NCI-H1930 (cell line): ENCODE results near the gene ZNF608.

ENCODE experiments used
- DNase-seq, 2 experiments: peaks; one replicate each; lab custom pipeline; 2025; lab: John Stamatoyannopoulos, UW

ZNF608 gene

DNA sequence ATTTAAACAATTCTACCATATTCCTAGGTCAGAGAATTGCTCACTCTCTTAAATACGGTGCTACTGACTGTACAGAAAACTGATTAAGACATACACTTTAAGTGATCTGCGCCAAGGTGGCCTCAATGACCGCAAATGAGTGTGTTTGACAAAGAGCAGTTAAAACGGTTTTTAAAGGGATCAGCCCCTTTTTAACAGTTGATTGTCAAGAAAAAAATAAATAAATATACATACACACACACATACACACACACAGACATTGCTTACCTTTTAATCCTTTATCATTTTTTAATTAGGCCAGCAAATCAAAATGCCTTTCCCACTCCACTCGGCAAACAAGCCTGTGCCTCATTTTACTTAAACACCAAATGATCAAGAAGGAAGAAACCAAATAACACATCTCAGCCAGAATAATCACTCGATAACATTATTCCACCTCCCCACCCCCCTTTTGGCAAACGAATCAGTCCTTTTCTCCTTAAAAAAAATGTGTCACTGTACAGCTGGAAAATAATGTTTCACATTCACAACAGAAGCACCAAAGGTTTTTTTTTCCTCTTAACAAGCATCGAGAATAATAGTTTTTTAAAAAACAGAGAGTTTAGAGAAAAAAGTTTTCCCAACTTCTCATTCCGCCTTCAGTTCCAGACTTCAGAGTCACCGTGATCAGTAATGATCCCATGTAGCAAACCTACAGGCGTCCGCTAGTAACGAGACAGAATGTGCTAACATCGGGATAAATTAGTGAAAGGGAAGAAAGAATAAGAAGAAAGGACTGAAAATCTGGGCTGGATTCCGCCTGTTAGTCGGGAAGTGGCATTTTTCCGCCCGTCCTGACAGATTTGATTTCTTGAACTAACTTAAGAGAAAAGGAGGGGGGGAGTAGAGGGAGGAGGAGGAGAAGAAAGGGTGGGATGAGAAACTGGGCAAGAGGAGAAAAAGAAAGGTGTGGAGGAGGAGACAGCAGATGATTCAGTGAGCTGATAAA lies at the start of gene ZNF608:
ZNF608 (minus strand) TSS at position 712 of the 988 bp plus-strand sequence. CDS start 1,650 bp downstream, outside the sequence.
- peak; percentile 9 to 24 for DNase-seq

- DNase-seq, result no peak
These were observed 49.4 kb upstream of the ZNF608 start for GRCh38 chr5:124795829-124796228.

- DNase-seq, result peak in 1 of 2 experiments; percentile 18
These were observed 44.7 kb upstream of the ZNF608 start for GRCh38 chr5:124790895-124791732.

DNA sequence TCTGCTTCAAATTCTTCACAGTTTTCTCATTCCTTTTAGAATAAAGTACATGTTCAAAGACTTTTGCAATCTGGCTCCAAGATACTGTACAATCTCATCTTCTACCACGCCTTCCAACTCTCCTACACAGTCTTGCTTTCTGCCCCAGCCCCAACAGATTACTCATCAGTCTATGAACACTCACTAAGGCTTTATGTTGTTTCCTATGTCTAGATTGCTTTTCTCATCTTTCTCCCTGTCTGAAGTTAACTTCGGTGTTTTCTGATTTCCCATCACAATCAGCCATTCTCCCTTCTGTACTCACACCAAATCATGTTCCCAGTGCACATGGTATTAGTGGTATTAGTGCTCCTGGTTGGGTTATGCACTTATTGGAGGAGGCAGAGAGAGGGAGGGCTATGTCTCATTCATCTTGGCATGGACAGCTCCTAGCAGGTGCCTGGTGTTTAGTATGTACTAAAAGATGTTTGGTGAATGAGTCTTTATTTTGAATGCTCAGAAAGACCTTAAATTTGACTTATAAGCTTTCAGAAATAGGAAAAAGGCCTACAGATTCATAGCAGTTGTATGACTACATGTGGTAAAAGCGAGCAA lies 44.0 kb upstream of the ZNF608 start:
- no peak for DNase-seq

DNA sequence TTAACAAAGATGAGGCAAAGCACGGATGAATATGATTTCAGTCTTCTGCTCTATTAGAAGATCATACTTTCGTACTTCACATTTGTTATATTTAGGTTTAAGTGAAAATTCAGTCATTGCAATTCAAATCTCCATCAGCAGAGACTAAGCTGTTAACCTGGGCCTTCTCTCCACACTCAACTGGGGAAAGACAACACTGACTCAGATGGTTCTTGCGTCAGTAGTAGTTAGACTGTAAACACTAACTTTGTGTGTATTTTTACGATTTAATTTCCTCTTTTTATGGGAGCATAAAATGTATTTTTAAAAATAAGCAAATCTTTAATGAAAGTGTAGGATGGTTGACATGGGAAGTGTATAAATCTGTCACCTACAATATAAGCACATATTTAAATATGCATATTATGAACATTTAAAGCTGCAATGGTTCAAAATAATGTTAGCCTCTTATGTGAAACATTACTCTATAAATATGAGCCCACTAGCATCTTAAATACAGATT lies 42.7 kb upstream of the ZNF608 start:
- no peak for DNase-seq

DNA sequence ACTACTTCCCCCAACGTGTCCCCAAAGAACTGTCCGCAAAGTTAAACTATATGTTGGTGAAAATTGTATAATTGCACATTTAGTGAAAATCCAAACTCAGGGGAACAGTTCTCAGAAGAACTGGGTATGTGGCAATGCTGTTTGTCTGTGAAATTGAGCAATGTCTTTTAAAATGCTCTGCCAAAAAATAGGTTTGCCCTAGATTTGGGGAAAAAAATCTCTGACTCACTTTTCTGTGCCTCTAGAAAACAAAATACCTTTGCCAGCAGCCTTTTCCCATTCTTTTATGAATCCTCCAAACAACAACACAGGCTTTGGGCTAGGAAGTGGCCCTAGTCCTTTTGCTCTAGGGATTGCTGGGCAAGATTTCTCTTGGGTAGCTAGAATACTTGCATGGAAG lies 37.4 kb upstream of the ZNF608 start:
- no peak for DNase-seq

- DNase-seq, result no peak
These were observed 36.8 kb upstream of the ZNF608 start for GRCh38 chr5:124783285-124783684.

- no peak for DNase-seq
These were observed 35.8 kb upstream of the ZNF608 start for GRCh38 chr5:124782262-124782661.

DNA sequence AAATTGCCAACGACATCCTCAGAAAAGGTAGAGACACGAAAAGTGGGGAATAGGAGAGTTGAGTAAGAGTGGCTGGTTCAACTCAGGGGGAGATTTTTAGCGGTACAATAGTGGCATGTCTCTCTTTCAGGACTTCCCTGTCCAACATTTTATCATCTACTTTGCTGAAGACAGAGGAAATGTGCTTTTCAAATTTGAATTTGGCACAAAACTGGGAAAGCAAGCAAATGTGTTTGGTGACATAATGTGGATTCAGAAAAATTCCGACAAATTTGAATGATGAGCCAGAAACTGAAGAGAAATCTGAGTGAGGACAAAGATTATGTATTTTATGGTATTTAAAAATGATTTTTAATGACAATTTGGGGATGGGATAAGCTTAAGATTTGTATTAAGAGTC lies 33.6 kb upstream of the ZNF608 start:
- DNase-seq, result no peak

DNA sequence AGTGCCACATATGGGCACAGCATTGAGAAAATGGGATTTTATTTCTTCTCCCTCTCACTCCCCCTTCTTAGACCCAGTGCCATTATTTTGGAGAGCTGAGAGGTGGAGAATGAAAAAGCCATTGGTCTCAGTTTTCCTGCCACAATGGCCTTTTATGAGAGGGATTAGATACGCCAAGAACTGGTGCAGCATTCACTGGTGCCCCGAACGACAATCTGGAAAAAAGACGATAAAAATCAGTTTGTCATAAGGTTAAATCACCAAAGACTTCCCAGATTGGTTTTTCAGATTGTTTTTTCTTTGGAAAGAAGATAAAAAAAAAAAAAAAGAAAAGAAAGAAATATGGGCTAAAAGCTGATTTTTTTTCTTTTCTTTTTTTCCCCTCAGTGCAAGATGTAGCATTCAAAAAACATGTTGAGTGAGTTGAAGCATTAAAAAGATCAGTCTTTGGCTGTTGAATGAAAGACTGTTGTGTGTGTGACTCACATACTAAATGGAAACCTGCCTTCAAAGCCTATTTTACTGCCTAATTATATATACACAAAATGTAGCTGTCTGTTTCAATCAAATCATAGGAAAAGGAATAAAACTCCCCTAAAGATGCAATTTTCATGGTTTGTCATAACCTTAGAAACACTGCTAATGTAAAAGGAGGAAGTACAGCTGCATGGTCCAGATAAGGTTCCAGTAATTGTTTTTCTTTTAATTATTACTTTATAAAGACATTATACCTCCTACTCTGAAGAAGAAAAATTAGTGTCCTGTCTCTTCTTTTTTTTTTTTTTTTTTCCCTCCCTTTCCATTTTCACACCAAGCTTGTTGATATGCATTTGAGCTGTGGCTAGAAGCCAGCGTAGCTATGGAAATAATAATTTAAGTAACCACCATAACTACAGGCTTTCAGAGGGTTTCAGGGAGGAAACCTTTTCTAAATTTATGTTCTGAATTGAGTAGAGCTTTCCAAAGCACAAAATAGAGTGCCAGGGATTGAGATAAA lies 27.2 kb upstream of the ZNF608 start:
- DNase-seq, result peak; percentile 9 to 62

DNA sequence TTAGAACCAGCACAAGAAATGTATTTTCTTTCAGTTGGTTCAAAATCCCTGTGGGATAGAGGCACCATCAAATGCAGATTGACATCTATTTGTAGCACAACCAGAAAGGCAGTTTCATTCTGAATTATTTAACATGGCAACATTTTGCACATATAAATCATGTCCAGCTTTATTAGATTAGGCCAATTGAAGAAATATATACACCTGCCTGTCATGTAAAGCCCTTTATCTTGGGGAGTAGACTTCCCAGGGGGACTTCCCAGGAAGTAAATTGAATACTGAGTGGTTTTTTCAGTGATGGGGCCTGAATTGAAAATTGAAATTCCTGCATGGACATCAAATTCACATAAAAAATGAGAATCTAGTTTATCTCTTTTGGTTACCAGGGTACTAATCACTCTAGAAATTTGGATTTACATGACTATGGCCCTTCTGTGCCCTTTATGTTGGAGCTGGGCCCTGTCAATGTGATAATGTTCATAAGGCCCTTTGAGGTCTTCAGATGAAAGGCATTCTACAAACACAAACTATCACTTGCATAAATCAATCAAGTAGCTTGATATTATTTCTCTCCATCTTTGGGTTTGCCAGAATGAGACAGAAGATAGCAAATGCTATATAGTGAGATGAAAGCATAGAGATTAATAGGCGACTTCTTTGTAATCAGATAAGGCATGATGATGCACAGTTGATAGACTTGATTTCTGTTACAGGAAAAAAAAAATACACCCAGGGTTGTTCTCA lies 26.2 kb upstream of the ZNF608 start:
- peak; percentile 12 to 25 for DNase-seq

DNA sequence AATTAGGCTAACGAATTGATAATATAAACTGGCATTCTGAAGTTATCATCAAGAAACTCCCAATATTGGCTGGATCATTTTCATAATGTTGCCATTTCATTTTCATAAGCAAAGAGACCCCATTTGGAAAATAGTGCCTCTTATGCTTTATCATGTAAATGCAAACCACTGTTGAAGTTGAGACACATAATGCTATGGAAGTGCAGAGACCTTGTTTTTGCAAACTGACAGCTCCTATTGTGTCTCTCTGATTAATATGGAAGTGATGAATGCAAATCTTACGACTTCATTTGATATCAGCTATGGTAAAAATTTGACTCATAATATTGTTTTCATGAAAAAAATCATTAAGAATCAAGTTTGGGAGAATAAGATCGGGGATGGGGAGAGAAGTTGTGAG lies 25.3 kb upstream of the ZNF608 start:
- DNase-seq, result no peak

DNA sequence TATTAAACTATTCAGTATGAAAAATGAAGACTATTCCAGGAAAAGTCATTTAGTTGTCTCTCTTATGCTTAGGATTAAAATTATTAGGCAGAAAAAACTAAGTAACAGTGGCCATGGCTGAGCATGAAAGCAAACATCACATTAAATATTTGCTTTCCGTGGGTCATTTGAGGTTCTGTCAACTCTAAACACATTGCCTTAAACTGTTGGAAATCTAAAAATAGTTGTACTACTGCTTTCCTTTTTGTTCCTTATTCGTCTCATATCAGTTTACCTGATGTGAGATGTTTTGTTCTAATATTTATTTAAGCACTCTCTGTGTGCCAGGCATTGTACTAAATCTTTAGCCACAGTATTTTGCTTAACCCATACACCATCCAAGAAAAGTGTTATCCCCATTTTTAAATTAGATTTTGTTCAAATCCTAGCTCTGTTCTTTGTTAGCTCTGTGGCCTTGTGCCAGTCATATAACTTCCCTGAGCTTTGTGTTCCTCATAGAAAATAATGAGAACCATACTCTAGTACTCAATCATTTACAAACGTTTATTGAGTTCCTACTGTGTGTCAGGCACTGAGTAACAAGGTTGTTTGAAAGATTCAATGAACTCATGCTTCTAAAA lies 18.7 kb upstream of the ZNF608 start:
- DNase-seq, result no peak

- no peak for DNase-seq
These were observed 18.1 kb upstream of the ZNF608 start for GRCh38 chr5:124764585-124764984.

DNA sequence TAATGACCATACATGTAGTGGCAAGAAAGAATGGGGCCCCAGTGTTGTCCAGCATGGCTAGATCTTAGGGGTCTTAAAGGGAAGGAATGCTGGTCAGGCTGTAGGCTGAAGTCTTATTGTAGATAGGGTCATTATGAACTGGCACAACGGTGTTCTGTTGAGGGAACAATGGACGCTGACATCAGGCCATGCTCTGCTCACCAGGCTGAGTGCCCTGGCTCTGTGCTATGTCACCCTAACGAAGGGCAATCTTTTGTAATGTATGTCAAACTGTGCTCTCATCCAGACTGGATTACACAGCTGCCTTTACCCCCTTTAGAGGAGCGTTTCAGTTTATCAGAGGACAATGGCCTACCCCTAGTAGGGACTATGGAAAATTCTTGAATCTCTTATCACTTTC lies 14.6 kb upstream of the ZNF608 start:
- peak in 1 of 2 experiments; percentile 8 for DNase-seq

DNA sequence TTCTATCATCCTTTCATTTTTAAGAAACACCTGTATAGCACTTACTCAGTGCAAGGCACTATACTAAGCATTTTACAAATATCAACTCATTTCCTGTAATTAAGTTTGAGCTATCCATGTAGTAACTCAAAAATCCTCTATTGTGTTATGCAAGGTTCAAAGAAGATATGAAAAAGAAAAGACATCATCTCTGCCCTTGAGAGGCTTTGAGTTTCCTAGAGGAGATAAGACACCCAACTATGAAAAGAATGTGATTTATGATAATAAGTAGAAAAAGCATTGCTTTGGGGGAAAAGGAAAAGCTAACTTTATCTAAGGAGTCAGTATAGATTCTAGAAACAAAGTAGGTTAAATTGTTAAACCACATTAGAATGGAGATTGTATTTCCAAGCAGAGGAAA lies 14.2 kb upstream of the ZNF608 start:
- no peak for DNase-seq

GRCh38 chr5:124755565-124755964 lies 9.1 kb upstream of the ZNF608 start:
- DNase-seq, result no peak

GRCh38 chr5:124755041-124755440 lies 8.6 kb upstream of the ZNF608 start:
- no peak for DNase-seq

DNA sequence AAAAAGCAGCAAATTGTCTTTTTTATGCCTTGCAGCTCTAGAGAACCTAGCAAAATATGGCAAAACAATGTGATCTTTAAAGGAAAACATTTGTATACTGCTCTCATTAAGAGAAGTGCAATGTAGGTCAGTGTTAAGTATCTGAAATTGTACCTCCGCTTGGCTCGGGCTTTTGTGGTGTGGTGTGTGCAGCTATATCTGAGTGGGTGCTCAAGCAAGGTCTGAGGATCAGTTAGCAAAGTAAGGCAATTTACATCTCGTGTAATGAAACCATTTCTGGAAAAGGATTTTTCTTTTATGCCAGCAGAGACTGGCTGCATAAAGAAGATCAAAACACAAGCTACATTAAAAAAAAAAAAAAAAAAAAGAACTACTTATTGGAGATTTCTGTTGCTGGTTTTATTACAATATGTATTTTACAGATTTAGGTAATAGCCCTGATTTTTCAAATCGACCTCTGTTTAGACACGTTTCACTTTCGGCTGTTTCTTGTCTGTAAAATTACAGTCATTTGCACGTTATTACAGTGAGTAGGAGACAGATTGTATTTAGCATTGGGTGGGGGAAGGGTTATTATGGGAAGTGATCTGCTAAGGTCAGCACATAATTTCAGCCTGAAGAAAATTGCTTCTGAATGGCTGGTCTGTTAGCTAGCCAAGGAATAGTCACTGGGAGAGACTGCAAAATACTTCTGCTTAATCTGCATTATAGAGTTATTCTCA lies 7.9 kb upstream of the ZNF608 start:
- DNase-seq, result peak; percentile 42 to 68
